Loucy (cell line): ENCODE measurements around the gene SGIP1.

Experiments used
- H2AFZ ChIP-seq: fragments of 200-600 bp; sonication (generic); 2 replicates; pipeline ENCODE4 v1.6.0; 2016; ENCODE audit warnings: antibody characterized with exemption, mild to moderate bottlenecking, low read length, moderate library complexity
- H3F3A ChIP-seq: fragments of 200-600 bp; 2 replicates; pipeline ENCODE4 v1.6.0; 2016; ENCODE audit warnings: antibody characterized with exemption, low read depth, mild to moderate bottlenecking
- H3K27me3 ChIP-seq: fragments of 200-600 bp; sonication (generic); 2 replicates; pipeline ENCODE4 v1.6.1; 2014; ENCODE audit warnings: low read length, mild to moderate bottlenecking; ENCODE audit not compliant: insufficient read depth, poor library complexity, severe bottlenecking
- H3K36me3 ChIP-seq: fragments of 200-600 bp; sonication (generic); 2 replicates; pipeline ENCODE4 v1.6.1; 2016; ENCODE audit warnings: low read length; ENCODE audit not compliant: insufficient read depth
- H3K4me1 ChIP-seq: fragments of 200-600 bp; sonication (generic); 2 replicates; pipeline ENCODE4 v1.5.1; 2014; ENCODE audit warnings: low read length, mild to moderate bottlenecking; ENCODE audit not compliant: insufficient read depth, poor library complexity, severe bottlenecking
- H3K4me2 ChIP-seq: fragments of 200-600 bp; sonication (generic); 2 replicates; pipeline ENCODE4 v1.6.0; 2014; ENCODE audit warnings: antibody characterized with exemption, low read length, low read depth, mild to moderate bottlenecking; ENCODE audit not compliant: poor library complexity, severe bottlenecking
- H3K4me3 ChIP-seq: fragments of 200-600 bp; sonication (generic); 2 replicates; pipeline ENCODE4 v1.5.1; 2014; ENCODE audit warnings: low read length, mild to moderate bottlenecking, mixed read lengths; ENCODE audit not compliant: poor library complexity, severe bottlenecking
- H3K79me2 ChIP-seq: fragments of 200-600 bp; sonication (generic); 2 replicates; pipeline ENCODE4 v1.6.1; 2014; ENCODE audit warnings: low read length; ENCODE audit not compliant: insufficient read depth
- H3K9ac ChIP-seq: fragments of 200-600 bp; sonication (generic); 2 replicates; pipeline ENCODE4 v1.6.0; 2014; ENCODE audit warnings: mild to moderate bottlenecking, low read depth, low read length, moderate library complexity; ENCODE audit not compliant: poor library complexity, severe bottlenecking
- H3K9me2 ChIP-seq: fragments of 200-600 bp; sonication (generic); replicated peaks from 2 replicates; pipeline ENCODE4 v1.6.1; 2016; ENCODE audit warnings: low read depth, low read length, mixed read lengths
- H3K9me3 ChIP-seq: fragments of 200-600 bp; sonication (generic); 2 replicates; pipeline ENCODE4 v1.6.1; 2014; ENCODE audit warnings: mild to moderate bottlenecking, antibody characterized with exemption, low read length, low read depth; ENCODE audit not compliant: insufficient read depth
- H4K20me1 ChIP-seq: fragments of 200-600 bp; sonication (generic); 2 replicates; pipeline ENCODE4 v1.6.0; 2014; ENCODE audit warnings: antibody characterized with exemption, low read length, mild to moderate bottlenecking; ENCODE audit not compliant: insufficient read depth, poor library complexity, severe bottlenecking
- EZH2phosphoT487 ChIP-seq: fragments of 200-600 bp; IDR thresholded peaks from 2 replicates; pipeline ENCODE4 v1.6.1; 2018; ENCODE audit warnings: antibody characterized with exemption, mild to moderate bottlenecking, moderate library complexity, borderline replicate concordance
- TF ChIP-seq, protein P1 (sequence below): fragments of 200-600 bp; sonication (generic); conservative IDR thresholded peaks from 2 replicates; pipeline ENCODE4 v1.5.1; 2014; ENCODE audit warnings: mild to moderate bottlenecking, antibody characterized with exemption, low read length

SGIP1 gene

DNA sequence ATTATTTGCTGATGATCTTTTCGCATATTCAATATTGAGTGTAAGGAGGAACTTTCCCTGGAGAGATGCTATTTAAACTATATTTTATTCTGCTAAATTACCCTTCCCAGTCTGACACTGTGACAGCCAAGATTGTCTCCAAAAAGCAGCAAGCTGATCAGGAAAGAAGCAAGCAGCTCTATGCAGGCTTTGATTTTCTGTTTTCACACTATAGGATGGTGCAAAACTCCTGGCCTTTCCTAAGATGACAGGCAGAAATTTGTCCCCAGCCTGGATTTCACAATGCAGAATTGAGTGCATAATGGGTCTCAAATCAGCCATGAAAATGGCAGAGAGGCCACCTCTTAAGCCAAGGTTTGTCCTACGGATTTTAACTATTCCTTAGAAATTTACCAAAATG, 1.1 kb downstream of the SGIP1 start:
- no peaks in the 10 kb centered on the region for H3K79me2 ChIP-seq
- H3K27me3 ChIP-seq = no peaks in the 10 kb centered on the region
- no peak overlapping the region for H3K9ac ChIP-seq
- H3K4me2 ChIP-seq = no peak overlapping the region
- H2AFZ ChIP-seq = no peak overlapping the region
- no peak overlapping the region for H3K4me3 ChIP-seq
- no peaks in the 10 kb centered on the region for H3F3A ChIP-seq
- TF ChIP-seq EZH2phosphoT487 = no peak
- TF ChIP-seq, protein P1, sequence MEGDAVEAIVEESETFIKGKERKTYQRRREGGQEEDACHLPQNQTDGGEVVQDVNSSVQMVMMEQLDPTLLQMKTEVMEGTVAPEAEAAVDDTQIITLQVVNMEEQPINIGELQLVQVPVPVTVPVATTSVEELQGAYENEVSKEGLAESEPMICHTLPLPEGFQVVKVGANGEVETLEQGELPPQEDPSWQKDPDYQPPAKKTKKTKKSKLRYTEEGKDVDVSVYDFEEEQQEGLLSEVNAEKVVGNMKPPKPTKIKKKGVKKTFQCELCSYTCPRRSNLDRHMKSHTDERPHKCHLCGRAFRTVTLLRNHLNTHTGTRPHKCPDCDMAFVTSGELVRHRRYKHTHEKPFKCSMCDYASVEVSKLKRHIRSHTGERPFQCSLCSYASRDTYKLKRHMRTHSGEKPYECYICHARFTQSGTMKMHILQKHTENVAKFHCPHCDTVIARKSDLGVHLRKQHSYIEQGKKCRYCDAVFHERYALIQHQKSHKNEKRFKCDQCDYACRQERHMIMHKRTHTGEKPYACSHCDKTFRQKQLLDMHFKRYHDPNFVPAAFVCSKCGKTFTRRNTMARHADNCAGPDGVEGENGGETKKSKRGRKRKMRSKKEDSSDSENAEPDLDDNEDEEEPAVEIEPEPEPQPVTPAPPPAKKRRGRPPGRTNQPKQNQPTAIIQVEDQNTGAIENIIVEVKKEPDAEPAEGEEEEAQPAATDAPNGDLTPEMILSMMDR = no peak
- no peaks in the 10 kb centered on the region for H3K36me3 ChIP-seq
- H3K9me2 ChIP-seq = no peaks in the 10 kb centered on the region
- peaks cover 8% of the 10 kb centered on the region for H3K4me1 ChIP-seq
- no peaks in the 10 kb centered on the region for H3K9me3 ChIP-seq
- H4K20me1 ChIP-seq = no peaks in the 10 kb centered on the region

DNA sequence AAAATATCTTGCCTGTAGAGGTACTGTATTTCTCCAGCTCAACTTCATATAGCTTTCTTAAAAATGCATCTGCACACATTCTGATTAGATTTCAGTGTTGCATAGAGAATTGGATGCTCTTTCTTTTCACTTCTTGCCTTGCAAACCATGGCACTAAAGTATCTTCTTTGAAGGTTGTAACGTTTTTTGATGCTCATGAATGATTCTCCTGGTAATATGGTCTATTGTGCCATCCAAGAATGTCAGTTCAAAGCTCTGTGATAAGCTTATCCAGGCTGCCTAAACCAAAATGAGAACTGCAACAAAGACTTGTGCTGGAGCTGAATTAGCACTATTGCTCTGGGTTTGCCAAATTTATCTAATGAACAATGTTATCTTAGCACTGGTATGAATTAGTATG, 1.9 kb downstream of the SGIP1 start:
- H3K9me3 ChIP-seq = no peaks in the 10 kb centered on the region
- no peaks in the 10 kb centered on the region for H4K20me1 ChIP-seq
- no peaks in the 10 kb centered on the region for H3K36me3 ChIP-seq
- H2AFZ ChIP-seq = no peak overlapping the region
- TF ChIP-seq, protein P1 = no peak
- no peak for TF ChIP-seq EZH2phosphoT487
- no peaks in the 10 kb centered on the region for H3K27me3 ChIP-seq
- no peaks in the 10 kb centered on the region for H3K79me2 ChIP-seq
- H3K9me2 ChIP-seq = no peaks in the 10 kb centered on the region
- peaks cover 8% of the 10 kb centered on the region for H3K4me1 ChIP-seq
- no peak overlapping the region for H3K4me2 ChIP-seq
- H3F3A ChIP-seq = no peaks in the 10 kb centered on the region
- H3K4me3 ChIP-seq = no peak overlapping the region
- no peak overlapping the region for H3K9ac ChIP-seq

DNA sequence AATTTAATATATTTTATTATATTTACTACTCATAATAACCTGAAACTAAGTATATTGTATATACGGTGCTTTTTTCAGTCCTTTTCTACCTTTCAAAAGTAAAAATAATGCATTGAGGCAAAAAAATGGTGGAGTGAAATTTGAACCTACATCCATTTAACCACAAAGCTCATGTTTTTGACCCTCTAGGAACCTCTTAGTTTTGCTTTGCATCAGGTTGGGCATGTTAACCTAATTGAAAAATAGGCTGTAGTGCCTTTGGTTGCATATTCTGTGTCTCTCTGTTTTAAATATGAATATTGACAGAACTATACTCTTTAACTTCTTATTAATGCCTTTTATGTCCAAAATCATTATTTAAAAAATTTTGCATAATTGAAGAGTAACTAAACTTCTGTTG, 3.8 kb downstream of the SGIP1 start:
- no peak overlapping the region for H3K4me2 ChIP-seq
- no peak overlapping the region for H3K9ac ChIP-seq
- no peaks in the 10 kb centered on the region for H3K9me3 ChIP-seq
- no peaks in the 10 kb centered on the region for H3K27me3 ChIP-seq
- H3K4me1 ChIP-seq = peaks cover 8% of the 10 kb centered on the region
- no peak for TF ChIP-seq EZH2phosphoT487
- TF ChIP-seq, protein P1 = no peak
- H3K9me2 ChIP-seq = no peaks in the 10 kb centered on the region
- H3F3A ChIP-seq = no peaks in the 10 kb centered on the region
- H3K4me3 ChIP-seq = no peak overlapping the region
- no peaks in the 10 kb centered on the region for H4K20me1 ChIP-seq
- no peaks in the 10 kb centered on the region for H3K36me3 ChIP-seq
- H2AFZ ChIP-seq = no peak overlapping the region
- no peaks in the 10 kb centered on the region for H3K79me2 ChIP-seq
